Psoas muscle (tissue), 8 donors: Measurements from ENCODE around the gene GRID1. TPM values are rescaled to one million over a fixed set of nuclear protein-coding genes. Genes with fewer than 3 reads are reported as not detected.
"Not testable (repeated sequence)": the region's sequence is repeated elsewhere in the genome, so short reads cannot be mapped to it uniquely, and the experiment has no call there.

Source experiments
- ATAC-seq, 4 donors: fragments of 200-7000 bp; cut with Tn5 transposase; one replicate each; pipeline ENCODE4 v1.9.1; 2020; ENCODE audit warnings: moderate library complexity in 3 of 4, mild to moderate bottlenecking in 2 of 4
- DNase-seq, 2 donors: peaks; one replicate each; pipeline ENCODE4 v3.0.0-alpha.2; 2020
- H3K27ac ChIP-seq: fragments of 200-600 bp; one replicate; pipeline ENCODE4 v1.8.0; 2022
- H3K27me3 ChIP-seq, 3 donors: fragments of 200-600 bp in 1 of 3; one replicate each; pipeline versions ENCODE4 v1.6.1 to v1.8.0; 2013 to 2022; ENCODE audit warnings: low read length in 2 of 3, mild to moderate bottlenecking in 2 of 3, moderate library complexity in 1 of 3; ENCODE audit not compliant: insufficient read depth in 3 of 3
- H3K36me3 ChIP-seq, 2 donors: fragments of 200-600 bp in 1 of 2; one replicate each; pipeline versions ENCODE4 v1.6.1 to v1.8.0; 2013 to 2022; ENCODE audit warnings: low read depth in 1 of 2, mild to moderate bottlenecking in 1 of 2, moderate library complexity in 1 of 2; ENCODE audit not compliant: insufficient read depth in 1 of 2
- H3K4me1 ChIP-seq: fragments of 200-600 bp; one replicate; pipeline ENCODE4 v1.8.0; 2022
- H3K4me3 ChIP-seq: fragments of 200-600 bp; one replicate; pipeline ENCODE4 v1.8.0; 2022; ENCODE audit warnings: mild to moderate bottlenecking
- H3K9me3 ChIP-seq: fragments of 200-600 bp; one replicate; pipeline ENCODE4 v1.8.0; 2022
- CTCF ChIP-seq: fragments of 200-600 bp; IDR thresholded peaks from one replicate; pipeline ENCODE4 v1.8.0; 2022; ENCODE audit warnings: antibody characterized with exemption
- WGBS, 3 donors: extraction: QIAGEN DNeasy Blood & Tissue Kit; methylation state at CpG; one replicate each; pipeline versions ENCODE4 v1.1.6 to v1.1.7; 2013; 5-methylcytosine and 5-hydroxymethylcytosine counted together
- intact Hi-C, 2 donors: fragments of 100-400 bp; cut with DNase I; formaldehyde crosslinking; loops; one replicate each; pipeline versions ENCODE4 v1.11.0 to v1.14.2; 2022
- polyA plus RNA-seq, 3 donors: library from polyadenylated mRNA; stranded (reverse); fragments of 200-250 nt; gene quantifications; one replicate each; pipeline ENCODE4 v1.2.3, GENCODE V29; 2013
- total RNA-seq, 4 donors: library from RNA; stranded (reverse); fragmentation: NEBNext Ultra II Directional in 2 of 4; extraction: Animal tissue kit (Norgen Biotek cat#: 25700) in 2 of 4; gene quantifications; one replicate each; pipeline versions ENCODE4 v1.2.1 to v1.2.4, GENCODE V29; 2021 to 2023
- donor health status: healthy with polysubstance abuse.
- donor health status: DM: no; HTN: no; CAD: no; lungs with moderate emphysema.
- donor health status: Bipolar disorder and iron deficiency.
- donor health status: healthy.
- donor health status: DM: yes; HTN: yes; CAD: no.
- donor health status: DM: no; HTN: no; CAD: no.
- donor health status: DM: no; HTN: no; CAD: no.
- donor health status: DM: yes; HTN: yes; CAD: no.

The GRID1 gene
- total and polyA plus RNA-seq, 7 donors = 0.17 to 0.56 (median 0.24) TPM

- H3K27me3 ChIP-seq = peaks cover 0 to 3% (median 0%) of the 10 kb centered on the region in 3 donors
- DNase-seq (no peak), ATAC-seq (no peak)
- TF ChIP-seq CTCF = no peak
- no peak overlapping the region for H3K4me3 ChIP-seq
- H3K4me1 ChIP-seq = no peaks in the 10 kb centered on the region
- WGBS, 3 donors = 87% methylated on average over 7 of the region's 7 CpGs
- H3K27ac ChIP-seq = no peak overlapping the region
- H3K36me3 ChIP-seq = no peaks in the 10 kb centered on the region
- intact Hi-C loops = no loop called here
- H3K9me3 ChIP-seq = no peaks in the 10 kb centered on the region
Measured at GRCh38 chr10:85946713-85947326, 419.8 kb downstream of the GRID1 start.

GRCh38 chr10:85936161-85936560 lies 430.4 kb downstream of the GRID1 start:
- no peak for ATAC-seq
- intact Hi-C loops = no loop called here
- Histone ChIP-seq H3K4me3 (no peak overlapping the region), H3K27ac (no peak overlapping the region), H3K4me1 (no peaks in the 10 kb centered on the region), H3K27me3 (no peaks in the 10 kb centered on the region), H3K36me3 (no peaks in the 10 kb centered on the region), H3K9me3 (peaks cover 9% of the 10 kb centered on the region)
- no peak for DNase-seq
- no peak for TF ChIP-seq CTCF
- 61 to 78% (median 66%) methylated on average over 1 of the region's 1 CpG for WGBS, 3 donors

- TF ChIP-seq CTCF = no peak
- DNase-seq (no peak), ATAC-seq (peak in 2 of 4 donors; percentile 38 to 67)
- no peaks in the 10 kb centered on the region for H3K36me3 ChIP-seq
- no peaks in the 10 kb centered on the region for H3K27me3 ChIP-seq
- no peaks in the 10 kb centered on the region for H3K4me1 ChIP-seq
- H3K9me3 ChIP-seq = peaks cover 9% of the 10 kb centered on the region
- no peak overlapping the region for H3K27ac ChIP-seq
- 48 to 58% (median 49%) methylated on average over 3 of the region's 3 CpGs for WGBS, 3 donors
- H3K4me3 ChIP-seq = no peak overlapping the region
- intact Hi-C loops = no loop called here
Measured at GRCh38 chr10:85934586-85934985, 432.0 kb downstream of the GRID1 start.

GRCh38 chr10:85929993-85930392 lies 436.6 kb downstream of the GRID1 start:
- WGBS, 3 donors = 15 to 39% (median 18%) methylated on average over 7 of the region's 7 CpGs
- H3K27me3 ChIP-seq, ATAC-seq, intact Hi-C loops, H3K27ac ChIP-seq, DNase-seq, H3K9me3 ChIP-seq, H3K4me1 ChIP-seq, H3K36me3 ChIP-seq, H3K4me3 ChIP-seq: not testable (repeated sequence)

- Histone ChIP-seq H3K36me3 (no peaks in the 10 kb centered on the region), H3K27me3 (no peaks in the 10 kb centered on the region), H3K4me1 (peaks cover 8% of the 10 kb centered on the region), H3K27ac (no peak overlapping the region), H3K9me3 (no peaks in the 10 kb centered on the region), H3K4me3 (no peak overlapping the region)
- ATAC-seq (peak in 3 of 4 donors; percentile 19 to 77 (median 37)), DNase-seq (no peak)
- TF ChIP-seq CTCF = no peak
- WGBS, 3 donors = 38 to 41% (median 40%) methylated on average over 9 of the region's 9 CpGs
- intact Hi-C loops = no loop called here
Measured at GRCh38 chr10:85927952-85928665, 438.5 kb downstream of the GRID1 start.
